ENCODE data around the gene CFAP299. TPM values are rescaled to one million over a fixed set of nuclear protein-coding genes. Genes with fewer than 3 reads are reported as not detected.

CFAP299 gene
- total and polyA plus RNA-seq, 4 experiments from 2014 or later, result not detected

DNA sequence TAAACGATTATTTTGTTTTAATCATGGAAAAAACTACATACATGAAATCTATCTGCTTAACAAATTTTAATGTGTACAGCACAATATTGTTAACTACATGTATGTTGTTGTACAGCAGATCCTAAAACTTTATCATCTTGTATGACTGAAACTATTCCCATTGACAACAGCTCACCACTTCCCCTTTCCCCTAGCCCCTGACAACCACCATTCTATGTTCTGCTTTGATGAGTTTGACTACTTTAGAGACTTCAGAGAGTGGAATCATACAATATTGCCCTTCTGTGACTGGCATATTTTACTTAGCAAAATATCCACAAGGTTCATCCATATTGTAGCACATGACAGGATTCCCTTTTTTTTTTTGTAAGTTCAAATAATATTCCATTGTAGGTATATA is 185.9 kb downstream of the CFAP299 start:
- no peaks in the 10 kb centered on the region for H3K27me3 Mint-ChIP-seq
- no peak for DNase-seq
- Histone ChIP-seq H3K27ac (ENCODE audit: low read depth, low read length) (no peak overlapping the region), H3K4me1 (ENCODE audit: insufficient read depth, low read length) (no peaks in the 10 kb centered on the region), H3K36me3 (ENCODE audit: insufficient read depth, low read length) (no peaks in the 10 kb centered on the region), H3K9me3 (ENCODE audit: control insufficient read depth in 1 of 2, low read length in 2 of 2) (no peaks in the 10 kb centered on the region), H3K4me3 (ENCODE audit: low read length in 2 of 2) (no peak overlapping the region), H3K27me3 (ENCODE audit: insufficient read depth, low read length) (no peaks in the 10 kb centered on the region)
- H3K9me3 Mint-ChIP-seq, result peaks cover 0 to 4% (median 0%) of the 10 kb centered on the region in 8 donors
- ChIA-PET POLR2A (ENCODE audit: partially characterized antibody) (no interaction called here), CTCF (ENCODE audit: partially characterized antibody) (no interaction called here)
- no peak overlapping the region for H3K27ac Mint-ChIP-seq
- H3K36me3 Mint-ChIP-seq, result peaks cover 0 to 3% of the 10 kb centered on the region in 2 donors
- intact Hi-C loops (cut with micrococcal nuclease), result no loop called here
- H3K4me3 Mint-ChIP-seq, result no peak overlapping the region
- H3K4me1 Mint-ChIP-seq, result peaks cover 0 to 1% (median 0%) of the 10 kb centered on the region in 4 donors

DNA sequence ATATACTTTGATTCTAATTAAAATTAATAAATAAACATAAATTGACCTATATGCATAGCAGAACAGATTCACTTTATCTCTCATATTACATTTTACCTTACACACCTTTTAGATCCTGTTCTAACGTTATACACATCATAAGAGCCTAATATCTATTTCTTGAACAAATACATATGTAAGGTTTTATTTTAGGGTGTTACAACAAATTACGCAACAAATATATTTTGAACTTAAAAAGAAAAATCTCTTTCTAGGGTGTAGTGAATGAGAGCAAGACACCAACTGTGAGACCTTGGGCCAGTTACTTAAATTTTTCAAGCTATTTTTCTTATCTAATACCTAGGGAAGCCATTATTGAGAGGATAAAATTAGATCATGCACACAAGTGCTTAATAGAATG is 191.2 kb downstream of the CFAP299 start:
- Mint-ChIP-seq H3K4me3 (no peak overlapping the region), H3K4me1 (peaks cover 0 to 4% (median 3%) of the 10 kb centered on the region in 4 donors), H3K9me3 (peaks cover 0 to 4% (median 0%) of the 10 kb centered on the region in 8 donors), H3K36me3 (peaks cover 0 to 3% of the 10 kb centered on the region in 2 donors), H3K27me3 (no peaks in the 10 kb centered on the region), H3K27ac (no peak overlapping the region)
- H3K27ac ChIP-seq (ENCODE audit: low read depth, low read length), result no peak overlapping the region
- H3K27me3 ChIP-seq (ENCODE audit: insufficient read depth, low read length), result no peaks in the 10 kb centered on the region
- H3K4me1 ChIP-seq (ENCODE audit: insufficient read depth, low read length), result no peaks in the 10 kb centered on the region
- no peak for DNase-seq
- intact Hi-C loops (cut with micrococcal nuclease), result no loop called here
- H3K9me3 ChIP-seq (ENCODE audit: control insufficient read depth in 1 of 2, low read length in 2 of 2), result no peaks in the 10 kb centered on the region
- H3K4me3 ChIP-seq (ENCODE audit: low read length in 2 of 2), result no peak overlapping the region
- CTCF ChIA-PET (ENCODE audit: partially characterized antibody), result no interaction called here
- POLR2A ChIA-PET (ENCODE audit: partially characterized antibody), result no interaction called here
- H3K36me3 ChIP-seq (ENCODE audit: insufficient read depth, low read length), result no peaks in the 10 kb centered on the region

DNA sequence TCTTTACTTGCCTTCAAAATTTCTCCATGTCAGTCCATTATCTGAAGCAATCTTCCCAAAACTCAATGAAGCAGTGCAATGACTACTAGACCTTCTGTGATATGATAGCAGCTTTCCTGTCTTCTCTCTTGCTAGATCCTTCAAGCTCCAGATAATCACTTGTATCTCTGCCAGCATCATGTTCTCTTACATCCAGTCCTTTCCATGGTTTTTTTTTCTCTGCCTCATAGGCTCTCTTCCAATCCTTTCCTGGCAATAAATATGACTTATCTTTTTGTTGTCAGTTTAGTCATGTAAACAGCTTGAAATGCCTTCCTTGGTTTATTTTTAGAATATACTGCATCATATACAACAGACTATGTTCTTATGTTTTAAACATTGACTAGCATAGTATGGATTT is 193.5 kb downstream of the CFAP299 start:
- H3K27me3 Mint-ChIP-seq, result no peaks in the 10 kb centered on the region
- CTCF ChIA-PET (ENCODE audit: partially characterized antibody), result interaction anchor here (1.0 to 2.7 kb wide), 4 partner anchors 12 to 458 kb away, joined by 3 to 8 read pairs (median 3); no protein-coding TSS in a partner anchor
- Histone ChIP-seq H3K4me3 (ENCODE audit: low read length in 2 of 2) (no peak overlapping the region), H3K36me3 (ENCODE audit: insufficient read depth, low read length) (no peaks in the 10 kb centered on the region), H3K27me3 (ENCODE audit: insufficient read depth, low read length) (no peaks in the 10 kb centered on the region), H3K4me1 (ENCODE audit: insufficient read depth, low read length) (no peaks in the 10 kb centered on the region), H3K9me3 (ENCODE audit: control insufficient read depth in 1 of 2, low read length in 2 of 2) (no peaks in the 10 kb centered on the region), H3K27ac (ENCODE audit: low read depth, low read length) (no peak overlapping the region)
- peaks cover 0 to 4% (median 3%) of the 10 kb centered on the region in 4 donors for H3K4me1 Mint-ChIP-seq
- H3K27ac Mint-ChIP-seq, result peak overlapping the region in 1 of 7 donors; percentile 5
- intact Hi-C loops (cut with micrococcal nuclease), result no loop called here
- no peak overlapping the region for H3K4me3 Mint-ChIP-seq
- DNase-seq, result no peak
- POLR2A ChIA-PET (ENCODE audit: partially characterized antibody), result interaction anchor here (0.6 to 1.3 kb wide), 5 partner anchors 13 to 100 kb away, joined by 3 read pairs; no protein-coding TSS in a partner anchor
- H3K36me3 Mint-ChIP-seq, result peaks cover 0 to 3% of the 10 kb centered on the region in 2 donors
- H3K9me3 Mint-ChIP-seq, result peaks cover 0 to 4% (median 0%) of the 10 kb centered on the region in 8 donors

DNA sequence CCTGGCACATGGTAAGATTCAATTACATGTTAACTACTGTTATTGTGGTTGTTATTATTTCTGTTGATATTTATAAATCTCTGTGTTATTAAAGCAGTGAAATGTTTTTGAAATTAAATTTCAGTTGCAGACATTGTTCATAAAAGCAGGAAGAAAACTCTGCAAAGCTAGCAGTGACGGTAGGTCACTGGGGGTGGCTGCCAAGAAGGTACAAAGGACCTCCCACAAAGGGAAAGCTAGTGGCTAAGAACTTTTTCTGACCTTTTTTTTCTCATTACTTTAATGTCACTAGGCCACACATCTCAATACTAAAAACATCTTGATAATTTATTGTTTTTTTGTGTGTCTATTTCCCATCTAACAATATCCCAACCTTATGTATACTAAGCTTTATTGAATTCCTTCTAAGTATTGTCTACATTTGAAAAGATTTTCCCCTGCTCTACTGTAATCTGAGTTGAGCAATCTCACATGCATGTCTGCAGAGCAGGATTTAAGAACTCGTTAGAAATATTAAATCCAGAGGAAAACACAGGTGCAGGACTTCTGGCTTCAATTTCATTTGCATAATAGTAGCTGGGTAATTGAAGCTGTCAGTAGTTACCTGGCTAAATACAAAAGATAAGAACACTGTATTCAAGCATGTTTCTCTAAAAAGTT is 197.3 kb downstream of the CFAP299 start:
- ChIA-PET POLR2A (ENCODE audit: partially characterized antibody) (no interaction called here), CTCF (ENCODE audit: partially characterized antibody) (interaction anchor here (0.9 kb wide), 1 partner anchor 11 kb away, joined by 3 read pairs; no protein-coding TSS in a partner anchor)
- intact Hi-C loops (cut with micrococcal nuclease), result loop anchor here (5.0 kb wide), 1 partner anchor 71 kb away; no protein-coding TSS in a partner anchor

DNA sequence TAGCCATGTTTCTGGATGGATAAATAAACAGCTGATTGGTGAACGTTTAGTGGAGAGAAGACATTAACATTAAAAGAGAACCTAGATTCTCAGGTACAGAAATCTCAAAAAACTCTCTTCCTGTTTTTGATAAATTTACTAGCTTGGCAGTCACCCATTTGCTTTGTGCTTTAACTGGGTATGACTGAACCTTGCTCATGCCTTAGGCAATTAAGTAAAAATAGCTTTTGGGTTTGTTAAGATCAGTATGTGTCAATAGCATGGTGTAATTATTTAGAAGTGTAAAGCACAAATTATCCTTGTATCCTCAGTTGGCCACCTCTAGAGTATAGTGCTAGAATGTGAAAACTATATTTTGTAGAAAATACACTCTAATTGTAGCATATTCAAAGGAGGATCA is 200.0 kb downstream of the CFAP299 start:
- POLR2A ChIA-PET (ENCODE audit: partially characterized antibody), result no interaction called here
- H3K27ac ChIP-seq (ENCODE audit: low read depth, low read length), result no peak overlapping the region
- no peak overlapping the region for H3K4me3 ChIP-seq (ENCODE audit: low read length in 2 of 2)
- H3K9me3 ChIP-seq (ENCODE audit: control insufficient read depth in 1 of 2, low read length in 2 of 2), result no peaks in the 10 kb centered on the region
- no peaks in the 10 kb centered on the region for H3K27me3 ChIP-seq (ENCODE audit: insufficient read depth, low read length)
- Mint-ChIP-seq H3K4me1 (peaks cover 7 to 16% (median 10%) of the 10 kb centered on the region in 4 donors), H3K9me3 (no peaks in the 10 kb centered on the region), H3K27me3 (peaks cover 0 to 2% of the 10 kb centered on the region in 2 donors), H3K27ac (no peak overlapping the region), H3K4me3 (no peak overlapping the region), H3K36me3 (no peaks in the 10 kb centered on the region)
- no peak for DNase-seq
- no peaks in the 10 kb centered on the region for H3K36me3 ChIP-seq (ENCODE audit: insufficient read depth, low read length)
- intact Hi-C loops (cut with micrococcal nuclease), result loop anchor here (5.0 kb wide), 1 partner anchor 33 kb away; no protein-coding TSS in a partner anchor
- H3K4me1 ChIP-seq (ENCODE audit: insufficient read depth, low read length), result peaks cover 6% of the 10 kb centered on the region
- CTCF ChIA-PET (ENCODE audit: partially characterized antibody), result interaction anchor here (1.0 kb wide), 1 partner anchor 75 kb away, joined by 3 read pairs; no protein-coding TSS in a partner anchor

More for the DNA sequence above, 197.3 kb downstream of the CFAP299 start:
- no peaks in the 10 kb centered on the region for H3K9me3 ChIP-seq (ENCODE audit: control insufficient read depth in 1 of 2, low read length in 2 of 2)
- H3K36me3 Mint-ChIP-seq, result no peaks in the 10 kb centered on the region
- peaks cover 0 to 4% (median 3%) of the 10 kb centered on the region in 4 donors for H3K4me1 Mint-ChIP-seq
- H3K9me3 Mint-ChIP-seq, result no peaks in the 10 kb centered on the region
- no peaks in the 10 kb centered on the region for H3K4me1 ChIP-seq (ENCODE audit: insufficient read depth, low read length)
- no peak overlapping the region for H3K4me3 ChIP-seq (ENCODE audit: low read length in 2 of 2)
- no peaks in the 10 kb centered on the region for H3K27me3 Mint-ChIP-seq
- no peak overlapping the region for H3K27ac ChIP-seq (ENCODE audit: low read depth, low read length)
- H3K4me3 Mint-ChIP-seq, result no peak overlapping the region
- no peaks in the 10 kb centered on the region for H3K36me3 ChIP-seq (ENCODE audit: insufficient read depth, low read length)
- H3K27ac Mint-ChIP-seq, result no peak overlapping the region
- no peak for DNase-seq
- H3K27me3 ChIP-seq (ENCODE audit: insufficient read depth, low read length), result no peaks in the 10 kb centered on the region

DNA sequence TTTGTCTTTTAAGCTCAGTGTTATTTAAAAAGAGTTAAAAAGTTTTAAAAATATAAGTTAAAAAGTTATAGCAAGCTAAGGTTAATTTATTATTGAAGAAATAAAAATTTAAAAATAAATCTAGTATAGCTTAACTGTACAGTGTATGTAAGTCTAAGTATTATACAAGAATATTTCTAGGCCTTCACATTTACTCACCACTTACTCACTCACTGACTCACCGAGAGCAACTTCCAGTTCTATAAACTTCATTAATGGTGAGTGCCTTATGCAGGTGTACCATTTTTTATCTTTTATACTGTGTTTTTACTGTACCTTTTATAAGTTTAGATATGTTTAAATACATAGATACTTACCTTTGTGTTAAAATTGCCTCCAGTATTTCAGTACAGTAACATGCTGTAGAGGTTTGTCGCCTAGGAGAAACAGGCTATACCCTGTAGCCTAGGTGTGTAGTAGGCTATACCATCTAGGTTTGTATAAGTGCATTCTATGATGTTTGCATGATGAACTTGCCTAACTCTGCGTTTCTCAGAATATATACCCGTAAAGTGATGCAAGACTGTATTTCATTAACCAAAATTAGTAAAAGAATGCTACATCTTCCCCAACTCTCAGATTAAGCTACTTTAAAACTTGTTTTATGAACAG is 202.9 kb downstream of the CFAP299 start:
- no peaks in the 10 kb centered on the region for H3K9me3 ChIP-seq (ENCODE audit: control insufficient read depth in 1 of 2, low read length in 2 of 2)
- H3K36me3 Mint-ChIP-seq, result no peaks in the 10 kb centered on the region
- POLR2A ChIA-PET (ENCODE audit: partially characterized antibody), result no interaction called here
- H3K27ac ChIP-seq (ENCODE audit: low read depth, low read length), result no peak overlapping the region
- H3K4me3 ChIP-seq (ENCODE audit: low read length in 2 of 2), result no peak overlapping the region
- CTCF ChIA-PET (ENCODE audit: partially characterized antibody), result interaction anchor here (1.2 kb wide), 1 partner anchor 14 kb away, joined by 5 read pairs; no protein-coding TSS in a partner anchor
- peaks cover 9 to 22% (median 18%) of the 10 kb centered on the region in 4 donors for H3K4me1 Mint-ChIP-seq
- no peaks in the 10 kb centered on the region for H3K9me3 Mint-ChIP-seq
- no peak for DNase-seq
- H3K27me3 ChIP-seq (ENCODE audit: insufficient read depth, low read length), result no peaks in the 10 kb centered on the region
- H3K27me3 Mint-ChIP-seq, result peaks cover 0 to 7% of the 10 kb centered on the region in 2 donors
- peaks cover 17% of the 10 kb centered on the region for H3K4me1 ChIP-seq (ENCODE audit: insufficient read depth, low read length)
- no peak overlapping the region for H3K4me3 Mint-ChIP-seq
- H3K36me3 ChIP-seq (ENCODE audit: insufficient read depth, low read length), result no peaks in the 10 kb centered on the region
- intact Hi-C loops (cut with micrococcal nuclease), result loop anchor here (5.0 kb wide), 1 partner anchor 36 kb away; no protein-coding TSS in a partner anchor
- H3K27ac Mint-ChIP-seq, result no peak overlapping the region

DNA sequence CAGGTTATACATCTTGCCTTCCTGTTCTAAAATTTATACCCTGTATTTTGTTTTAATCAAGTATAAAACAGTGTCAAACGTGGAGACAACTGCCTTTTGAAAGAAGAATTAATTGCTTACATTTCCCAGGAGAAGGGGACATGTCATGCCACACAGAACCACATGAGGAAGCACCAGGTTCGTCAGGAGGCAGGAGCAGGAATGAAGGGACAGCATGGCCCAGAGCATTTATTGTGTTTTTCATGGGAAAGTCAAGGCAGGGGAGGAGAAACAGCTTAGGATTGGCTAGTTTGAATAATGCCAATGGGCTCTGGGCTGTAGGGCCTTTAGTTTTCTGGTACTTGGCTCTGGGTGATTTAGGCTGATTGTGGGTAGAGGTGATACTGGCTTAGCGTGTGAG is 203.7 kb downstream of the CFAP299 start:
- Mint-ChIP-seq H3K9me3 (no peaks in the 10 kb centered on the region), H3K27me3 (peaks cover 0 to 7% of the 10 kb centered on the region in 2 donors), H3K4me1 (peaks cover 9 to 22% (median 18%) of the 10 kb centered on the region in 4 donors), H3K4me3 (no peak overlapping the region), H3K27ac (no peak overlapping the region), H3K36me3 (no peaks in the 10 kb centered on the region)
- intact Hi-C loops (cut with micrococcal nuclease), result loop anchor here (5.0 kb wide), 1 partner anchor 37 kb away; no protein-coding TSS in a partner anchor
- Histone ChIP-seq H3K4me1 (ENCODE audit: insufficient read depth, low read length) (peaks cover 17% of the 10 kb centered on the region), H3K36me3 (ENCODE audit: insufficient read depth, low read length) (no peaks in the 10 kb centered on the region), H3K4me3 (ENCODE audit: low read length in 2 of 2) (no peak overlapping the region), H3K27me3 (ENCODE audit: insufficient read depth, low read length) (no peaks in the 10 kb centered on the region), H3K27ac (ENCODE audit: low read depth, low read length) (no peak overlapping the region), H3K9me3 (ENCODE audit: control insufficient read depth in 1 of 2, low read length in 2 of 2) (no peaks in the 10 kb centered on the region)
- ChIA-PET POLR2A (ENCODE audit: partially characterized antibody) (interaction anchor here (0.6 kb wide), 1 partner anchor 135 kb away, joined by 3 read pairs; no protein-coding TSS in a partner anchor), CTCF (ENCODE audit: partially characterized antibody) (interaction anchor here (1.0 kb wide), 1 partner anchor 8 kb away, joined by 3 read pairs; no protein-coding TSS in a partner anchor)
- DNase-seq, result no peak

Data from CD4-positive, alpha-beta memory T cell (primary cell).